ENCODE results near the gene DSCAML1. TPM values are rescaled to one million over a fixed set of nuclear protein-coding genes. Genes with fewer than 3 reads are reported as not detected.
A peak's percentile ranks its signal among the peaks of the same experiment; 100 is the strongest.

Gene DSCAML1
- total and polyA plus RNA-seq, 4 experiments from 2014 or later: 1.00 to 1.0 TPM; not detected in 2

GRCh38 chr11:117817368-117818040 is 20.5 kb upstream of the DSCAML1 start:
- Mint-ChIP-seq H3K27ac (peak overlapping the region; percentile 80 to 94 (median 93)), H3K9me3 (no peaks in the 10 kb centered on the region), H3K4me1 (peaks cover 26 to 69% (median 45%) of the 10 kb centered on the region in 4 donors), H3K36me3 (no peaks in the 10 kb centered on the region), H3K27me3 (no peaks in the 10 kb centered on the region), H3K4me3 (peak overlapping the region in 5 of 8 donors; percentile 43 to 74 (median 61))
- no peaks in the 10 kb centered on the region for H3K27me3 ChIP-seq (ENCODE audit: insufficient read depth, low read length)
- POLR2A ChIA-PET (ENCODE audit: partially characterized antibody): interaction anchor here (0.9 to 5.5 kb wide), 9 partner anchors 9 to 354 kb away, joined by 3 to 70 read pairs (median 6); partner anchors contain the start of gene FXYD2
- H3K36me3 ChIP-seq (ENCODE audit: insufficient read depth, low read length): no peaks in the 10 kb centered on the region
- peaks cover 52% of the 10 kb centered on the region for H3K4me1 ChIP-seq (ENCODE audit: insufficient read depth, low read length)
- intact Hi-C loops (cut with micrococcal nuclease): loop anchor here (1.0 kb wide), 2 partner anchors 10 to 391 kb away; no protein-coding TSS in a partner anchor
- no peaks in the 10 kb centered on the region for H3K9me3 ChIP-seq (ENCODE audit: control insufficient read depth in 1 of 2, low read length in 2 of 2)
- peak; percentile 75 to 82 (median 79) for DNase-seq
- CTCF ChIA-PET (ENCODE audit: partially characterized antibody): interaction anchor here (0.7 to 16.1 kb wide), 22 partner anchors 10 to 392 kb away, joined by 3 to 440 read pairs (median 4); partner anchors contain the start of gene FXYD2
- peak overlapping the region; percentile 74 for H3K27ac ChIP-seq (ENCODE audit: low read depth, low read length)
- H3K4me3 ChIP-seq (ENCODE audit: low read length in 2 of 2): no peak overlapping the region

- no peaks in the 10 kb centered on the region for H3K36me3 ChIP-seq (ENCODE audit: insufficient read depth, low read length)
- CTCF ChIA-PET (ENCODE audit: partially characterized antibody): interaction anchor here (0.7 to 16.1 kb wide), 20 partner anchors 10 to 391 kb away, joined by 3 to 440 read pairs (median 4); partner anchors contain the start of gene FXYD2
- intact Hi-C loops (cut with micrococcal nuclease): loop anchor here (1.0 kb wide), 2 partner anchors 10 to 391 kb away; no protein-coding TSS in a partner anchor
- H3K4me1 Mint-ChIP-seq: peaks cover 23 to 69% (median 41%) of the 10 kb centered on the region in 4 donors
- H3K27ac ChIP-seq (ENCODE audit: low read depth, low read length): peak overlapping the region; percentile 74
- peak overlapping the region in 4 of 8 donors; percentile 39 to 74 (median 61) for H3K4me3 Mint-ChIP-seq
- no peak for DNase-seq
- no peaks in the 10 kb centered on the region for H3K9me3 ChIP-seq (ENCODE audit: control insufficient read depth in 1 of 2, low read length in 2 of 2)
- no peak overlapping the region for H3K4me3 ChIP-seq (ENCODE audit: low read length in 2 of 2)
- H3K9me3 Mint-ChIP-seq: no peaks in the 10 kb centered on the region
- peak overlapping the region in 6 of 7 donors; percentile 81 to 96 (median 93) for H3K27ac Mint-ChIP-seq
- H3K27me3 Mint-ChIP-seq: no peaks in the 10 kb centered on the region
- H3K36me3 Mint-ChIP-seq: no peaks in the 10 kb centered on the region
- H3K27me3 ChIP-seq (ENCODE audit: insufficient read depth, low read length): no peaks in the 10 kb centered on the region
- POLR2A ChIA-PET (ENCODE audit: partially characterized antibody): interaction anchor here (0.9 to 5.5 kb wide), 9 partner anchors 8 to 355 kb away, joined by 3 to 70 read pairs (median 6); partner anchors contain the start of gene FXYD2
- H3K4me1 ChIP-seq (ENCODE audit: insufficient read depth, low read length): peaks cover 46% of the 10 kb centered on the region
Measured at GRCh38 chr11:117816846-117817367, 19.9 kb upstream of the DSCAML1 start.

- Histone ChIP-seq H3K4me1 (ENCODE audit: insufficient read depth, low read length) (peaks cover 44% of the 10 kb centered on the region), H3K27me3 (ENCODE audit: insufficient read depth, low read length) (no peaks in the 10 kb centered on the region), H3K27ac (ENCODE audit: low read depth, low read length) (peak overlapping the region; percentile 74), H3K9me3 (ENCODE audit: control insufficient read depth in 1 of 2, low read length in 2 of 2) (no peaks in the 10 kb centered on the region), H3K4me3 (ENCODE audit: low read length in 2 of 2) (no peak overlapping the region), H3K36me3 (ENCODE audit: insufficient read depth, low read length) (no peaks in the 10 kb centered on the region)
- no peaks in the 10 kb centered on the region for H3K9me3 Mint-ChIP-seq
- ChIA-PET POLR2A (ENCODE audit: partially characterized antibody) (interaction anchor here (0.9 to 5.5 kb wide), 15 partner anchors 8 to 236 kb away, joined by 3 to 70 read pairs (median 8); partner anchors contain the start of gene FXYD2), CTCF (ENCODE audit: partially characterized antibody) (interaction anchor here (0.9 to 16.1 kb wide), 16 partner anchors 7 to 390 kb away, joined by 3 to 440 read pairs (median 11); partner anchors contain the start of genes FXYD2 and IL10RA)
- H3K36me3 Mint-ChIP-seq: no peaks in the 10 kb centered on the region
- H3K27me3 Mint-ChIP-seq: no peaks in the 10 kb centered on the region
- H3K27ac Mint-ChIP-seq: peak overlapping the region; percentile 88 to 98 (median 96)
- H3K4me3 Mint-ChIP-seq: peak overlapping the region in 4 of 8 donors; percentile 13 to 85 (median 24)
- no peak for DNase-seq
- peaks cover 22 to 67% (median 37%) of the 10 kb centered on the region in 4 donors for H3K4me1 Mint-ChIP-seq
- intact Hi-C loops (cut with micrococcal nuclease): no loop called here
Measured at GRCh38 chr11:117816151-117816741, 19.2 kb upstream of the DSCAML1 start.

GRCh38 chr11:117815262-117815803 is 18.3 kb upstream of the DSCAML1 start:
- Mint-ChIP-seq H3K4me1 (peaks cover 22 to 67% (median 37%) of the 10 kb centered on the region in 4 donors), H3K27me3 (no peaks in the 10 kb centered on the region), H3K9me3 (no peaks in the 10 kb centered on the region), H3K27ac (peak overlapping the region; percentile 88 to 98 (median 96)), H3K36me3 (no peaks in the 10 kb centered on the region), H3K4me3 (peak overlapping the region in 7 of 8 donors; percentile 71 to 89 (median 81))
- H3K9me3 ChIP-seq (ENCODE audit: control insufficient read depth in 1 of 2, low read length in 2 of 2): no peaks in the 10 kb centered on the region
- POLR2A ChIA-PET (ENCODE audit: partially characterized antibody): interaction anchor here (1.2 to 5.5 kb wide), 13 partner anchors 7 to 237 kb away, joined by 3 to 70 read pairs (median 9); partner anchors contain the start of gene FXYD2
- H3K27me3 ChIP-seq (ENCODE audit: insufficient read depth, low read length): no peaks in the 10 kb centered on the region
- H3K4me1 ChIP-seq (ENCODE audit: insufficient read depth, low read length): peaks cover 44% of the 10 kb centered on the region
- CTCF ChIA-PET (ENCODE audit: partially characterized antibody): interaction anchor here (0.6 to 16.1 kb wide), 13 partner anchors 8 to 389 kb away, joined by 3 to 440 read pairs (median 8); partner anchors contain the start of genes FXYD2 and IL10RA
- peak; percentile 74 to 93 (median 81) for DNase-seq
- intact Hi-C loops (cut with micrococcal nuclease): loop anchor here (1.0 to 2.0 kb wide), 2 partner anchors 13 to 15 kb away; no protein-coding TSS in a partner anchor
- H3K4me3 ChIP-seq (ENCODE audit: low read length in 2 of 2): peak overlapping the region in 1 of 2 donors; percentile 21
- H3K36me3 ChIP-seq (ENCODE audit: insufficient read depth, low read length): no peaks in the 10 kb centered on the region
- H3K27ac ChIP-seq (ENCODE audit: low read depth, low read length): peak overlapping the region; percentile 74

DNA sequence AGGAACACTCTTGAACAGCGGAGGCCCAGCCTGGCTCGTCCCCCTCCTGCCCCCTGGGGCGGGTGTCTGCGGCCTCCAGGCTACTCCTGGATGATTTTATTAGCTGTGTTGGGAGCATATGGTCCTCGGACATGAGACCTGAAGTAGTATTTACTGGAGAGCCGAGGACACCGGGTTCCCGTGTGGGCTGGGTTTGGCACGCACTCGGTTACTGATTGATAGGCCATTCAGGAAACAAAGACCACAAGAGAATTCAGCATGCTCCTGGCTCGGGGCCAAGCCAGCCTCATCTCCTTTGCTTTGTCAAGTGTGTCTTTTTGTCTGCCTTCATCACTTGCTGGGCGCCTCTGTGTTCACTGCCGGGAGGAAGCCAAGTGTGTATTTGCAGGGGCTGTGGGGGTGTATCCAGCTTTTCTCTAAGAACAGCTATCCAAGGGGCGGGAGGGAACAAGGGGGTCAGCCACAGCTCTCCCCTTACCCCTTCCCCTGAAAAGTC is 17.8 kb upstream of the DSCAML1 start:
- Histone ChIP-seq H3K9me3 (ENCODE audit: control insufficient read depth in 1 of 2, low read length in 2 of 2) (no peaks in the 10 kb centered on the region), H3K27me3 (ENCODE audit: insufficient read depth, low read length) (no peaks in the 10 kb centered on the region), H3K4me3 (ENCODE audit: low read length in 2 of 2) (peak overlapping the region in 1 of 2 donors; percentile 21), H3K36me3 (ENCODE audit: insufficient read depth, low read length) (no peaks in the 10 kb centered on the region), H3K27ac (ENCODE audit: low read depth, low read length) (peak overlapping the region; percentile 74), H3K4me1 (ENCODE audit: insufficient read depth, low read length) (peaks cover 44% of the 10 kb centered on the region)
- Mint-ChIP-seq H3K9me3 (no peaks in the 10 kb centered on the region), H3K27ac (peak overlapping the region; percentile 88 to 98 (median 96)), H3K4me3 (peak overlapping the region; percentile 71 to 89 (median 81)), H3K36me3 (no peaks in the 10 kb centered on the region), H3K27me3 (peaks cover 0 to under 1% of the 10 kb centered on the region in 2 donors), H3K4me1 (peaks cover 23 to 67% (median 38%) of the 10 kb centered on the region in 4 donors)
- ChIA-PET CTCF (ENCODE audit: partially characterized antibody) (interaction anchor here (0.6 to 16.1 kb wide), 12 partner anchors 9 to 389 kb away, joined by 3 to 440 read pairs (median 17); partner anchors contain the start of gene FXYD2), POLR2A (ENCODE audit: partially characterized antibody) (interaction anchor here (0.6 to 5.5 kb wide), 12 partner anchors 13 to 238 kb away, joined by 3 to 70 read pairs (median 8); partner anchors contain the start of genes FXYD2 and IL10RA)
- DNase-seq: peak; percentile 84 to 90 (median 86)
- intact Hi-C loops (cut with micrococcal nuclease): loop anchor here (1.0 to 2.0 kb wide), 2 partner anchors 13 to 14 kb away; no protein-coding TSS in a partner anchor

DNA sequence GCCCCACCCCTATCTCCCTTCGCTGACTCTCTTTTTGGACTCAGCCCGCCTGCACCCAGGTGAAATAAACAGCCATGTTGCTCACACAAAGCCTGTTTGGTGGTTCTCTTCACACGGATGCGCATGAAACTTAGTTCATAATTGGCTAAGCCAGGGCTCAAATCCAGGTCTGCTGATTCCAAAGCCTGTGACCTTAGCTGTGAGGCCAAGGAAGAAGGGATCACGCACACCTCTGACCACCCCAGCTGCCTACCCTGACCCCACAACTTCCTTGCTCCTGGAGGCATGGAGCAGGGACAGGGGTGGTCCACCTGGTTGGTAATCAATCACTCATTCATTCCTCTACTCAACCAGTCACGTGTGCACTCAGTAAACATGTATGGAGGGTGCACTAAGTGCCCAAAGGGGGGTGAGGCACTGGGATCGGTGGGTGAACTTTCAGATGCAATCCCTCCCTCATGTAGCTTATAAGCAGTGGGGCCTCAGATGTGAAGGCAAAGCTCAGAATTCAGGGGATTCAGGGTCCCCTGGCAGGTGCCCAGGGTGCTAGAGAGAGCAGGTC is 17.3 kb upstream of the DSCAML1 start:
- peak overlapping the region in 7 of 8 donors; percentile 27 to 89 (median 73) for H3K4me3 Mint-ChIP-seq
- no peaks in the 10 kb centered on the region for H3K36me3 Mint-ChIP-seq
- peak overlapping the region; percentile 81 to 98 (median 96) for H3K27ac Mint-ChIP-seq
- peaks cover 26 to 71% (median 43%) of the 10 kb centered on the region in 4 donors for H3K4me1 Mint-ChIP-seq
- Histone ChIP-seq H3K27me3 (ENCODE audit: insufficient read depth, low read length) (no peaks in the 10 kb centered on the region), H3K36me3 (ENCODE audit: insufficient read depth, low read length) (no peaks in the 10 kb centered on the region), H3K27ac (ENCODE audit: low read depth, low read length) (peak overlapping the region; percentile 74), H3K4me1 (ENCODE audit: insufficient read depth, low read length) (peaks cover 50% of the 10 kb centered on the region), H3K4me3 (ENCODE audit: low read length in 2 of 2) (peak overlapping the region in 1 of 2 donors; percentile 21), H3K9me3 (ENCODE audit: control insufficient read depth in 1 of 2, low read length in 2 of 2) (no peaks in the 10 kb centered on the region)
- peaks cover 0 to 2% of the 10 kb centered on the region in 2 donors for H3K27me3 Mint-ChIP-seq
- H3K9me3 Mint-ChIP-seq: no peaks in the 10 kb centered on the region
- intact Hi-C loops (cut with micrococcal nuclease): loop anchor here (2.0 kb wide), 1 partner anchor 13 kb away; no protein-coding TSS in a partner anchor
- DNase-seq: no peak
- ChIA-PET CTCF (ENCODE audit: partially characterized antibody) (interaction anchor here (0.7 to 16.1 kb wide), 10 partner anchors 9 to 388 kb away, joined by 3 to 440 read pairs (median 38); partner anchors contain the start of gene FXYD2), POLR2A (ENCODE audit: partially characterized antibody) (interaction anchor here (0.6 to 5.5 kb wide), 9 partner anchors 13 to 238 kb away, joined by 3 to 70 read pairs (median 16); partner anchors contain the start of genes FXYD2 and IL10RA)
